Measurements from ENCODE around the gene LRRC8B. TPM values are rescaled to one million over a fixed set of nuclear protein-coding genes. Genes with fewer than 3 reads are reported as not detected.

The LRRC8B gene
- total RNA-seq, 1 donor from 2014 or later, result 19.1 TPM

DNA sequence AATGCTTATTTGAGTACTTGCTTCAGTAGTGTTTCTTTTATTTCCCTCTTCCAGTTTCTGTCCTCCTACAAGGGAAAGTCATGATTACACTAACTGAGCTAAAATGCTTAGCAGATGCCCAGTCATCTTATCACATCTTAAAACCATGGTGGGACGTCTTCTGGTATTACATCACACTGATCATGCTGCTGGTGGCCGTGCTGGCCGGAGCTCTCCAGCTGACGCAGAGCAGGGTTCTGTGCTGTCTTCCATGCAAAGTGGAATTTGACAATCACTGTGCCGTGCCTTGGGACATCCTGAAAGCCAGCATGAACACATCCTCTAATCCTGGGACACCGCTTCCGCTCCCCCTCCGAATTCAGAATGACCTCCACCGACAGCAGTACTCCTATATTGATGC, 57.9 kb downstream of the LRRC8B start:
- TF ChIP-seq, protein P1, sequence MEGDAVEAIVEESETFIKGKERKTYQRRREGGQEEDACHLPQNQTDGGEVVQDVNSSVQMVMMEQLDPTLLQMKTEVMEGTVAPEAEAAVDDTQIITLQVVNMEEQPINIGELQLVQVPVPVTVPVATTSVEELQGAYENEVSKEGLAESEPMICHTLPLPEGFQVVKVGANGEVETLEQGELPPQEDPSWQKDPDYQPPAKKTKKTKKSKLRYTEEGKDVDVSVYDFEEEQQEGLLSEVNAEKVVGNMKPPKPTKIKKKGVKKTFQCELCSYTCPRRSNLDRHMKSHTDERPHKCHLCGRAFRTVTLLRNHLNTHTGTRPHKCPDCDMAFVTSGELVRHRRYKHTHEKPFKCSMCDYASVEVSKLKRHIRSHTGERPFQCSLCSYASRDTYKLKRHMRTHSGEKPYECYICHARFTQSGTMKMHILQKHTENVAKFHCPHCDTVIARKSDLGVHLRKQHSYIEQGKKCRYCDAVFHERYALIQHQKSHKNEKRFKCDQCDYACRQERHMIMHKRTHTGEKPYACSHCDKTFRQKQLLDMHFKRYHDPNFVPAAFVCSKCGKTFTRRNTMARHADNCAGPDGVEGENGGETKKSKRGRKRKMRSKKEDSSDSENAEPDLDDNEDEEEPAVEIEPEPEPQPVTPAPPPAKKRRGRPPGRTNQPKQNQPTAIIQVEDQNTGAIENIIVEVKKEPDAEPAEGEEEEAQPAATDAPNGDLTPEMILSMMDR (IDR thresholded peaks at IDR 0.05), result no peak
- ATAC-seq (ENCODE audit: low read depth) (no peak), DNase-seq (no peak)
- Mint-ChIP-seq H3K4me1 (peaks cover 11% of the 10 kb centered on the region), H3K9me3 (no peaks in the 10 kb centered on the region), H3K36me3 (ENCODE audit: low read depth) (peaks cover 57% of the 10 kb centered on the region), H3K27me3 (no peaks in the 10 kb centered on the region), H3K4me3 (no peak overlapping the region), H3K27ac (no peak overlapping the region)
- ChIA-PET POLR2A (no interaction called here), CTCF (no interaction called here)
- intact Hi-C loops (cut with micrococcal nuclease), result no loop called here

DNA sequence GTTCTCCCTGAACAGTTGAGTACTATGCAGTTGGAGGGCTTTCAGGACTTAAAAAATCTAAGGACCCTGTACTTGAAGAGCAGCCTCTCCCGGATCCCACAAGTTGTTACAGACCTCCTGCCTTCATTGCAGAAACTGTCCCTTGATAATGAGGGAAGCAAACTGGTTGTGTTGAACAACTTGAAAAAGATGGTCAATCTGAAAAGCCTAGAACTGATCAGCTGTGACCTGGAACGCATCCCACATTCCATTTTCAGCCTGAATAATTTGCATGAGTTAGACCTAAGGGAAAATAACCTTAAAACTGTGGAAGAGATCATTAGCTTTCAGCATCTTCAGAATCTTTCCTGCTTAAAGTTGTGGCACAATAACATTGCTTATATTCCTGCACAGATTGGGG, 59.6 kb downstream of the LRRC8B start:
- H3K27ac Mint-ChIP-seq, result no peak overlapping the region
- H3K36me3 Mint-ChIP-seq (ENCODE audit: low read depth), result peaks cover 57% of the 10 kb centered on the region
- no peaks in the 10 kb centered on the region for H3K27me3 Mint-ChIP-seq
- DNase-seq, result no peak
- no peak for ATAC-seq (ENCODE audit: low read depth)
- no peaks in the 10 kb centered on the region for H3K9me3 Mint-ChIP-seq
- TF ChIP-seq, protein P1 (IDR thresholded peaks at IDR 0.05), result no peak
- ChIA-PET POLR2A (no interaction called here), CTCF (no interaction called here)
- no peak overlapping the region for H3K4me3 Mint-ChIP-seq
- H3K4me1 Mint-ChIP-seq, result peaks cover 1% of the 10 kb centered on the region
- intact Hi-C loops (cut with micrococcal nuclease), result no loop called here

DNA sequence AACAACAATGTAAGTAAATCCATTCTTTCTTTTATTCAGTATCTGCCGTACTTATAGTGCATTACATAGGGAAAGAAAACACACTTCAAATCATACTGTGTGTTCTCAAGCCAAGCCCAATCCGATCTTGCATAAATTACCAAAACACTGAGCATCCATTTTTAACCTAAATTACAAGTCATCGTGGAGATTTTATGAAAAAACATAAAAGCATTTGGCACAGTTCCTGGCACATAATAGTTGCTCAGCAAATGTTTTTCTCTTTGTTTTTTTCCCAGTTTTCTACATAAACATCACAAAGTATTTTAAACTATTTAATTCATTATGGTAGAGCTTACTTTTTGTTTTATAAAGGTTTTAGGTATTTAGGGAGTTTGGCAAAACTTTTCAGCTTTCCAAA, 60.2 kb downstream of the LRRC8B start:
- Mint-ChIP-seq H3K27me3 (no peaks in the 10 kb centered on the region), H3K27ac (no peak overlapping the region), H3K4me1 (no peaks in the 10 kb centered on the region), H3K4me3 (no peak overlapping the region), H3K36me3 (ENCODE audit: low read depth) (peaks cover 55% of the 10 kb centered on the region), H3K9me3 (no peaks in the 10 kb centered on the region)
- intact Hi-C loops (cut with micrococcal nuclease), result no loop called here
- ChIA-PET CTCF (no interaction called here), POLR2A (no interaction called here)
- ATAC-seq (ENCODE audit: low read depth) (no peak), DNase-seq (no peak)
- TF ChIP-seq, protein P1 (IDR thresholded peaks at IDR 0.05), result no peak

DNA sequence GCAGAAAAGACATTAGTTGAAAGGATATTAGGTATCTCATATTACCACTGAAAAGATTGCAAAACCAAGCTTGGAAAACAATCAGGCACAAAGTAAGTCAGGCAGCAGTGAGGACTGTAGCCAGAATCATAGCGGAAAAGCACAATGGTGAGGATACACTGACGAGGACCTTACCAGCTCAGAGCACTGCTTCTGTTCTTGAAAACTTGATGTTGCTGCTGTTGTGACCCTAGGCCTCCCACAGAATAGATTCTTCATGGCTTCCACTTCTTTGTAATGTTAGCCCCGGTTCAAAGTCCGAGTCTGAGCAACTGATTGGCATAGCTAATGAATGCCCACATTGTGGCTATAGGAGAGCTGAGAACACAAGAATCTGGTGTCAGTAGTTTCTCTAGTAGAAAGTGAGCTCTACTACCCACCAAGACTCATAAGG, 63.1 kb downstream of the LRRC8B start:
- intact Hi-C loops (cut with micrococcal nuclease), result loop anchor here (2.0 kb wide), 1 partner anchor 63 kb away; the partner anchor contains the start of gene LRRC8B
- ChIA-PET POLR2A (no interaction called here), CTCF (no interaction called here)
- H3K4me3 Mint-ChIP-seq, result no peak overlapping the region
- TF ChIP-seq, protein P1 (IDR thresholded peaks at IDR 0.05), result no peak
- no peaks in the 10 kb centered on the region for H3K27me3 Mint-ChIP-seq
- DNase-seq (no peak), ATAC-seq (ENCODE audit: low read depth) (no peak)
- no peaks in the 10 kb centered on the region for H3K9me3 Mint-ChIP-seq
- H3K36me3 Mint-ChIP-seq (ENCODE audit: low read depth), result peaks cover 33% of the 10 kb centered on the region
- H3K4me1 Mint-ChIP-seq, result no peaks in the 10 kb centered on the region
- H3K27ac Mint-ChIP-seq, result no peak overlapping the region

DNA sequence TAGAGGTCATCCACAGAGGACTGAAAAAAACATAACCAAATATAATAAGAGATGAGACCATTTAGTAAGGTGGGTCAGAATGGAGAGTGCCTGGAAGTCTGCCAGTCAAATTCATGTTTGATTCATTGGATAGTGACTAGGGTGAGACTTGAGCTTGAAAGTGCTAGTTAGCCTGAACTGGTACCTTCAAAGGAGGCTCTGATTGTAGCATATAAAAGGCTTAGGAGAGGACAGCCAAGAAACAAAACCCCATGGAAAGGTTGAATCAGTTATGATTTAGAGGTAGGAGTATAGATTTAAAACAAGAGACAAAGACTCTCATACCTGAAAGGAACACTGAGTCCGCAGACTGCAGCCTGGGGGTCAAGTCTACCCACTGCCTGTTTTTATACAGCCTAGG, 63.9 kb downstream of the LRRC8B start:
- H3K4me3 Mint-ChIP-seq, result no peak overlapping the region
- intact Hi-C loops (cut with micrococcal nuclease), result loop anchor here (2.0 kb wide), 1 partner anchor 64 kb away; the partner anchor contains the start of gene LRRC8B
- no peaks in the 10 kb centered on the region for H3K9me3 Mint-ChIP-seq
- no peaks in the 10 kb centered on the region for H3K27me3 Mint-ChIP-seq
- POLR2A ChIA-PET, result no interaction called here
- H3K27ac Mint-ChIP-seq, result no peak overlapping the region
- H3K4me1 Mint-ChIP-seq, result no peaks in the 10 kb centered on the region
- TF ChIP-seq, protein P1 (IDR thresholded peaks at IDR 0.05), result no peak
- no peak for DNase-seq
- H3K36me3 Mint-ChIP-seq (ENCODE audit: low read depth), result peaks cover 31% of the 10 kb centered on the region
- CTCF ChIA-PET, result no interaction called here
- no peak for ATAC-seq (ENCODE audit: low read depth)

Measured in activated B cell treated with CpG ODN at 0.5 μM for 24 hours (primary cell).